22Rv1 (cell line): Measurements from ENCODE around the gene GBE1.

ENCODE experiments used
- ZFX ChIP-seq: fragments of 450-650 bp; IDR thresholded peaks from 2 replicates; pipeline ENCODE4 v1.6.1; 2017; ENCODE audit warnings: antibody characterized with exemption, borderline replicate concordance
- TF ChIP-seq, protein P1 (sequence below): fragments of 450-650 bp; IDR thresholded peaks from 2 replicates; pipeline ENCODE4 v1.5.1; 2017; ENCODE audit warnings: mild to moderate bottlenecking

DNA sequence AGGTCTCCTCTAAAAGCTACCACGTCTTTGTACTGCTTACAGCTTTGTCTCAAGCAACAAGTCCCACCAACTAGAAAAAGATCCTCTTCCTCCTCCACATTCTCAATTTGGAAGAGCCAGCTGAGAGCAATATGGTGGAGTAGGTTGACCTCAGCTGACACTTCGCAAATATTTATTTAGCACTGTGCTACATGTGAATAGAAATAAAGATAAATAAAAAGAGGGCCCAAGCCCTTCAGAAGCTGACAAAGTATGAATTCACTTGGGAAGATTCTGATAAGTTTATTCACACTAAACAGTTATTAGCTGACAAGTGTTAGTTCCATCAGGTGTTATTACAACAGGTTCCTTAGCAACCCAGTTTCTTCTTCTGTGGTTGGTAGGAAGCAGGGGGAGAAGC lies 310.3 kb downstream of the GBE1 start:
- TF ChIP-seq, protein P1, sequence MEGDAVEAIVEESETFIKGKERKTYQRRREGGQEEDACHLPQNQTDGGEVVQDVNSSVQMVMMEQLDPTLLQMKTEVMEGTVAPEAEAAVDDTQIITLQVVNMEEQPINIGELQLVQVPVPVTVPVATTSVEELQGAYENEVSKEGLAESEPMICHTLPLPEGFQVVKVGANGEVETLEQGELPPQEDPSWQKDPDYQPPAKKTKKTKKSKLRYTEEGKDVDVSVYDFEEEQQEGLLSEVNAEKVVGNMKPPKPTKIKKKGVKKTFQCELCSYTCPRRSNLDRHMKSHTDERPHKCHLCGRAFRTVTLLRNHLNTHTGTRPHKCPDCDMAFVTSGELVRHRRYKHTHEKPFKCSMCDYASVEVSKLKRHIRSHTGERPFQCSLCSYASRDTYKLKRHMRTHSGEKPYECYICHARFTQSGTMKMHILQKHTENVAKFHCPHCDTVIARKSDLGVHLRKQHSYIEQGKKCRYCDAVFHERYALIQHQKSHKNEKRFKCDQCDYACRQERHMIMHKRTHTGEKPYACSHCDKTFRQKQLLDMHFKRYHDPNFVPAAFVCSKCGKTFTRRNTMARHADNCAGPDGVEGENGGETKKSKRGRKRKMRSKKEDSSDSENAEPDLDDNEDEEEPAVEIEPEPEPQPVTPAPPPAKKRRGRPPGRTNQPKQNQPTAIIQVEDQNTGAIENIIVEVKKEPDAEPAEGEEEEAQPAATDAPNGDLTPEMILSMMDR = no peak
- no peak for TF ChIP-seq ZFX
